ENCODE results near the gene ENDOD1. TPM values are rescaled to one million over a fixed set of nuclear protein-coding genes. Genes with fewer than 3 reads are reported as not detected.

The ENDOD1 gene
- total and polyA plus RNA-seq, 2 experiments from 2014 or later: 2.0 to 2.8 TPM

DNA sequence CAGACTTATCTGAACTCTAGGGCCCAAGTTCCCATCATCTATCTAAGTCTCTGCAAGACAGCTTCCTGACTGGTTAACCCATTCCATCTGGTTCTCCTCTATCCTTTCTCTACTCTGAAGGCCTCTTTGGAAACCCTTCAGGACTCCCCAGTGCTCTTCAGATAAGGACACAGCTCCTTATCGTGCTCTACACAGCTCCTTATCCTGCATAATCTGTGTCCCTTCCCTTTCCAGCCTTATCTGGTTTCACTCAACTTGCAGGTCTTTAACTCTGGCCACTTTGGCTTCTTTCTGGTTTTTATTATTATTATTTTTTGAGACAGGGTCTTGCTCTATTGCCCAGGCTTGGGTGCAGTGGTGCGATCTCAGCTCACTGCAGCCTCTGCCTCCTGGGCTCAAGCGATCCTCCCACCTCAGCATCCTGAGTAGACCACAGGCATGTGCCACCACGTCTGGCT is 10.6 kb downstream of the ENDOD1 start:
- no peaks in the 10 kb centered on the region for H3K36me3 ChIP-seq
- DNase-seq (ENCODE audit: low read depth in 1 of 2, low spot score in 1 of 2): no peak
- no peak overlapping the region for H3K27ac ChIP-seq
- no peaks in the 10 kb centered on the region for H3K27me3 ChIP-seq
- no peaks in the 10 kb centered on the region for H3K4me1 ChIP-seq (ENCODE audit: low read depth)
- TF ChIP-seq, protein P1, sequence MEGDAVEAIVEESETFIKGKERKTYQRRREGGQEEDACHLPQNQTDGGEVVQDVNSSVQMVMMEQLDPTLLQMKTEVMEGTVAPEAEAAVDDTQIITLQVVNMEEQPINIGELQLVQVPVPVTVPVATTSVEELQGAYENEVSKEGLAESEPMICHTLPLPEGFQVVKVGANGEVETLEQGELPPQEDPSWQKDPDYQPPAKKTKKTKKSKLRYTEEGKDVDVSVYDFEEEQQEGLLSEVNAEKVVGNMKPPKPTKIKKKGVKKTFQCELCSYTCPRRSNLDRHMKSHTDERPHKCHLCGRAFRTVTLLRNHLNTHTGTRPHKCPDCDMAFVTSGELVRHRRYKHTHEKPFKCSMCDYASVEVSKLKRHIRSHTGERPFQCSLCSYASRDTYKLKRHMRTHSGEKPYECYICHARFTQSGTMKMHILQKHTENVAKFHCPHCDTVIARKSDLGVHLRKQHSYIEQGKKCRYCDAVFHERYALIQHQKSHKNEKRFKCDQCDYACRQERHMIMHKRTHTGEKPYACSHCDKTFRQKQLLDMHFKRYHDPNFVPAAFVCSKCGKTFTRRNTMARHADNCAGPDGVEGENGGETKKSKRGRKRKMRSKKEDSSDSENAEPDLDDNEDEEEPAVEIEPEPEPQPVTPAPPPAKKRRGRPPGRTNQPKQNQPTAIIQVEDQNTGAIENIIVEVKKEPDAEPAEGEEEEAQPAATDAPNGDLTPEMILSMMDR (IDR thresholded peaks at IDR 0.05; ENCODE audit: low read depth, low read length): no peak
- H3K4me3 ChIP-seq: no peak overlapping the region
- no peaks in the 10 kb centered on the region for H3K9me3 ChIP-seq (ENCODE audit: low read depth)

DNA sequence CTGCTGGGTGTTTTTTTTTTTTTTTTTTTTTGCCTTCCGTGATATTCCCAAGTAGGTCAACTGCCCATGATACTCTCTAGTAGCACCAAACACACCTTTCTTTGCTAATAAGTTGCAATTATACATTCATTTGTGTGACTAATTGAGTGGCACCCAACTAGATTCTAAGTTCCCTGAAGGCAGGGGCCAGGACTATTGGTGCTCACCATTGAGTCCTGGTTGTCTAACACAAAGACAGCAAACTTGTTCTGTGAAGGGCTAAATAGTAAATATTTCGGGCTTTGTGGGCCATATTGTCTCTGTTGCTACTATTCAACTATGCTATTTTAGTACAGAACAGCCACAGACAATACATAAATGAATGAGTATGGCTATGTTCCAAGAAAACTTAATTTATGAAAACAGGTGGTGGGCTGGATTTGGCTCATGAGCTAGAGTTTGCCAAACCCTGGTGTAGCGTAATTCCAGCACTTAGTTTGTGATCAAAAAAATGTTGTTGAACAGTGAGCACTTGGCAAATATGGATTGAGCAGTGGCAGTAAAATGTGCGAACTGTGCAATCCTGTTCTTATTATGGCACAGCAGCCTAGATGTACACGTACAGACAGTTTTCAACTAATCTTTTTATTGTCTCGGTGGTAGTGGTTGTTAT is 11.3 kb downstream of the ENDOD1 start:
- no peaks in the 10 kb centered on the region for H3K27me3 ChIP-seq
- no peak for DNase-seq (ENCODE audit: low read depth in 1 of 2, low spot score in 1 of 2)
- H3K4me3 ChIP-seq: no peak overlapping the region
- TF ChIP-seq, protein P1 (IDR thresholded peaks at IDR 0.05; ENCODE audit: low read depth, low read length): no peak
- no peaks in the 10 kb centered on the region for H3K4me1 ChIP-seq (ENCODE audit: low read depth)
- H3K36me3 ChIP-seq: no peaks in the 10 kb centered on the region
- H3K27ac ChIP-seq: no peak overlapping the region
- no peaks in the 10 kb centered on the region for H3K9me3 ChIP-seq (ENCODE audit: low read depth)

DNA sequence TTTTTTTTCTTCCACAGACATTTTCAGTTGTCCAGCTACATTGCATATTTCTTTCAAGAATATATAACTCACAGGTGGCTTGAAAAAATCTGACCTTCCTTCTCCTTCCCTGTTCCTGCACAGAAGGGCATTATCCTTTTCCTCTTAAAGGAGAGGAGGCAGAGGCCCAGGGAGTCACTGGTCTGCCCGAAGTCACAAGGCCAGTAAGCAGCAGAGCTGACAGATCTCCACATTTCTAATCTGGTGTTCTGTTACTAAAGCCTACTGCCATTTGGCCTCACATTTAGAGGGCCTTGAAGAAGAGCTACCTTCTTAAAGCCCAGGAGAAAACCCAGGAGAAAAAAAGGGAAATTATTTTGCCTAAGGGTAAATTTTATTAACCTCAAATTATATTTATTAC is 12.3 kb downstream of the ENDOD1 start:
- Histone ChIP-seq H3K9me3 (ENCODE audit: low read depth) (no peaks in the 10 kb centered on the region), H3K27me3 (no peaks in the 10 kb centered on the region), H3K4me3 (no peak overlapping the region), H3K27ac (no peak overlapping the region), H3K4me1 (ENCODE audit: low read depth) (peaks cover 1% of the 10 kb centered on the region), H3K36me3 (no peaks in the 10 kb centered on the region)
- DNase-seq (ENCODE audit: low read depth in 1 of 2, low spot score in 1 of 2): peak in 1 of 2 donors; percentile 34
- TF ChIP-seq, protein P1 (IDR thresholded peaks at IDR 0.05; ENCODE audit: low read depth, low read length): no peak

DNA sequence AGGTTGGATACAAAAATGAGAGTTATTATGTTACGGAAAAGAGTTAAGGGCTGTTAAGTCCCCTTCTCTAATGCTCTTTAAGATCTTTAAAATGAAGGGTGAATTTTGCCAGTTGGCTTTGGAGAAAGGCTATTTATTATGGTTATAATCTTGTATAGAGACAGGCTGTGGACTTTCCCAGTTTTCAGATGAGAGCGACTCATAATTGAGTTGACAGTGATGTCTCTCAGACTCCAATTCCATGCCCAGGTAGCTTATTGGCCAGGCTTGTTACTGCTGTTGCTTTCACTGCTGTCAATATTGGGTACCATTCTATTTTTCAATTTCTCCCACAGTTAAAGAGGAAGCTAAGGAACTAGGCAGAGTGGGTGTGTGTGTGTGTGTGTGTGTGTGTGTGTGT is 13.1 kb downstream of the ENDOD1 start:
- no peak for DNase-seq (ENCODE audit: low read depth in 1 of 2, low spot score in 1 of 2)
- Histone ChIP-seq H3K9me3 (ENCODE audit: low read depth) (no peaks in the 10 kb centered on the region), H3K4me3 (no peak overlapping the region), H3K36me3 (no peaks in the 10 kb centered on the region), H3K27ac (no peak overlapping the region), H3K27me3 (no peaks in the 10 kb centered on the region), H3K4me1 (ENCODE audit: low read depth) (peaks cover 9% of the 10 kb centered on the region)
- TF ChIP-seq, protein P1 (IDR thresholded peaks at IDR 0.05; ENCODE audit: low read depth, low read length): no peak

DNA sequence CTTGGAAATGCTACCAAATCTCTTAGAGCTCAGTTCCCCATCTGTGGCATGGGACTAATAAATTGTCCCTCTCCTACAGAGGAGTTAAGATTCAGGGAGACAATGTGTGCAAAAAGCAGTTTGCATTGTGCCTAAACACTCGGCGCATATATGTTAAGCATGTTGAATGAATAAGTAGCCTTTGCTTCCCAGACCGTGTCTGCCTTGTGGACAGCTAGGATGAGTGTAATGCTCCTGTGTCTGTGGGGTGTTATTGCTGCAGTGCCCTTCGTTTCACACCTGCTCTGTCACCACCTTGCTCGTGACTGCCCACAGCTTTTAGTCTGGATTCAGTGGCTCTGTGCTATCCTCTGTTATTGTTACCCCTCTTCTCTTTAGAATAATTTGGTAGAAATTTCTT is 14.1 kb downstream of the ENDOD1 start:
- no peaks in the 10 kb centered on the region for H3K36me3 ChIP-seq
- no peaks in the 10 kb centered on the region for H3K9me3 ChIP-seq (ENCODE audit: low read depth)
- H3K4me3 ChIP-seq: no peak overlapping the region
- no peak overlapping the region for H3K27ac ChIP-seq
- H3K27me3 ChIP-seq: no peaks in the 10 kb centered on the region
- no peak for DNase-seq (ENCODE audit: low read depth in 1 of 2, low spot score in 1 of 2)
- TF ChIP-seq, protein P1 (IDR thresholded peaks at IDR 0.05; ENCODE audit: low read depth, low read length): no peak
- peaks cover 14% of the 10 kb centered on the region for H3K4me1 ChIP-seq (ENCODE audit: low read depth)
